Calu3 (cell line): ENCODE results near the gene NMUR1. TPM values are rescaled to one million over a fixed set of nuclear protein-coding genes. Genes with fewer than 3 reads are reported as not detected.

Experiments
- BruUV-seq: library from RNA; stranded (reverse); fragments of 400-500 nt; replicated peaks from 2 replicates; lab custom pipeline; 2021; lab: Mats Ljungman, UMichigan
- CTCF ChIA-PET: fragments of 300-600 bp; sonication (Branson Sonifier 250); formaldehyde crosslinking; loops from one replicate; lab custom pipeline; 2022; ENCODE audit warnings: antibody characterized with exemption; lab: Charles Lee
- DNase-seq: peaks from one replicate; pipeline ENCODE4 v3.0.0; 2022
- H3K27ac Mint-ChIP-seq: one replicate; pipeline ENCODE4 v1.8.0; 2022; ENCODE audit warnings: mixed read lengths; ENCODE audit not compliant: unreplicated experiment
- H3K27me3 Mint-ChIP-seq: one replicate; pipeline ENCODE4 v1.8.0; 2022; ENCODE audit warnings: mixed read lengths; ENCODE audit not compliant: unreplicated experiment
- H3K36me3 Mint-ChIP-seq: one replicate; pipeline ENCODE4 v1.8.0; 2022; ENCODE audit warnings: mild to moderate bottlenecking, moderate library complexity, mixed read lengths; ENCODE audit not compliant: insufficient read depth, unreplicated experiment
- H3K4me1 Mint-ChIP-seq: one replicate; pipeline ENCODE4 v1.8.0; 2022; ENCODE audit warnings: mild to moderate bottlenecking, low read depth, mixed read lengths; ENCODE audit not compliant: unreplicated experiment
- H3K4me3 Mint-ChIP-seq: one replicate; pipeline ENCODE4 v1.8.0; 2022; ENCODE audit warnings: mild to moderate bottlenecking, low read depth, moderate library complexity, mixed read lengths; ENCODE audit not compliant: unreplicated experiment
- H3K9me3 Mint-ChIP-seq: one replicate; pipeline ENCODE4 v1.8.0; 2022; ENCODE audit warnings: low read depth, mixed read lengths; ENCODE audit not compliant: unreplicated experiment
- intact Hi-C: fragments of 100-400 bp; cut with micrococcal nuclease; formaldehyde crosslinking; loops from one replicate; pipeline ENCODE4 v1.10.0; 2022; ENCODE audit not compliant: unreplicated experiment
- total RNA-seq: library from RNA; stranded (reverse); gene quantifications from 2 replicates; pipeline ENCODE4 v1.2.3, GENCODE V29; 2022
- TF ChIP-seq, protein P1 (sequence below): fragments of 200-600 bp; IDR thresholded peaks from one replicate; pipeline ENCODE4 v1.8.0; 2022; ENCODE audit warnings: antibody characterized with exemption; ENCODE audit not compliant: unreplicated experiment

The NMUR1 gene
- total RNA-seq, 1 experiment from 2014 or later = not detected

DNA sequence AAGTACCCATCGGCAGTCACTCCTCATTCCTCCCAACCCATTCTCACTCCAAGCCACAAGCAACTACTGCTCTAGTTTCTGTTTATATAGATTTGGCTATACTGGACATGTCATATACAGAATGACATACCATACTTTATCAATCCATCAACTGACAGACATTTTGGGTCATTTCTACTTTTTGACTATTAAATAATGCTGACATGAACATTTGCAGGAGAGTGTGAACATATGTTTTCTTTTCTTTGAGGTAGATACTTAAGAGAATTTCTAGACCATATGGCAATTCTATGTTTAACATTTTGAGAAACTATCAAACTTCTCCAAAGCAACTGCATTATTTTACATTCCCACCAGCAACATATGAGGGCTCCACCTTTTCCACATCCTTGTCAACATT is 32.6 kb downstream of the NMUR1 start:
- intact Hi-C loops = no loop called here
- H3K27ac Mint-ChIP-seq = no peak overlapping the region
- H3K4me1 Mint-ChIP-seq = no peaks in the 10 kb centered on the region
- DNase-seq = no peak
- no peaks in the 10 kb centered on the region for H3K9me3 Mint-ChIP-seq
- H3K4me3 Mint-ChIP-seq = no peak overlapping the region
- CTCF ChIA-PET = no interaction called here
- BruUV-seq = no TSS peak
- H3K27me3 Mint-ChIP-seq = no peaks in the 10 kb centered on the region
- TF ChIP-seq, protein P1, sequence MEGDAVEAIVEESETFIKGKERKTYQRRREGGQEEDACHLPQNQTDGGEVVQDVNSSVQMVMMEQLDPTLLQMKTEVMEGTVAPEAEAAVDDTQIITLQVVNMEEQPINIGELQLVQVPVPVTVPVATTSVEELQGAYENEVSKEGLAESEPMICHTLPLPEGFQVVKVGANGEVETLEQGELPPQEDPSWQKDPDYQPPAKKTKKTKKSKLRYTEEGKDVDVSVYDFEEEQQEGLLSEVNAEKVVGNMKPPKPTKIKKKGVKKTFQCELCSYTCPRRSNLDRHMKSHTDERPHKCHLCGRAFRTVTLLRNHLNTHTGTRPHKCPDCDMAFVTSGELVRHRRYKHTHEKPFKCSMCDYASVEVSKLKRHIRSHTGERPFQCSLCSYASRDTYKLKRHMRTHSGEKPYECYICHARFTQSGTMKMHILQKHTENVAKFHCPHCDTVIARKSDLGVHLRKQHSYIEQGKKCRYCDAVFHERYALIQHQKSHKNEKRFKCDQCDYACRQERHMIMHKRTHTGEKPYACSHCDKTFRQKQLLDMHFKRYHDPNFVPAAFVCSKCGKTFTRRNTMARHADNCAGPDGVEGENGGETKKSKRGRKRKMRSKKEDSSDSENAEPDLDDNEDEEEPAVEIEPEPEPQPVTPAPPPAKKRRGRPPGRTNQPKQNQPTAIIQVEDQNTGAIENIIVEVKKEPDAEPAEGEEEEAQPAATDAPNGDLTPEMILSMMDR = no peak
- no peaks in the 10 kb centered on the region for H3K36me3 Mint-ChIP-seq

DNA sequence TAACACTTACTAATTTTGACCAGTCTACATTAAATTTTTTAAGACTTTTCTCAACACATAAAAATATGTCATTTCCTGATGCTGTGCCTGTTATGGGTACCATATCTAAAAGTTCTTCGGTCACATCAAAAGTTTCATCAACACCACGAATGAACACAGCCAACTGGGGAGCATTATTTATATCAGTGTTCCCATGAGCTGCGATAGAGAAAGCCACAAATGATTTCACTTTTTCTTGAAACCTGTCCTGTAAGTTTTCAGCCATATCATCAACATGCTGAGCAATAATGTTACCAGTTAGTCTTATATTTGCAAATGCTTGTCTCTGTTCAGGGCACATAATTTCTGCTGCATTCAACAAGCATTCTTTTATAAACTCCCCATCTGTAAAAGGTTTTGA is 35.6 kb downstream of the NMUR1 start:
- intact Hi-C loops = no loop called here
- H3K9me3 Mint-ChIP-seq = peaks cover under 1% of the 10 kb centered on the region
- no peak overlapping the region for H3K27ac Mint-ChIP-seq
- H3K4me3 Mint-ChIP-seq = no peak overlapping the region
- TF ChIP-seq, protein P1 = no peak
- CTCF ChIA-PET = no interaction called here
- no peaks in the 10 kb centered on the region for H3K27me3 Mint-ChIP-seq
- no peaks in the 10 kb centered on the region for H3K36me3 Mint-ChIP-seq
- H3K4me1 Mint-ChIP-seq = no peaks in the 10 kb centered on the region
- BruUV-seq = no TSS peak
- DNase-seq = no peak

DNA sequence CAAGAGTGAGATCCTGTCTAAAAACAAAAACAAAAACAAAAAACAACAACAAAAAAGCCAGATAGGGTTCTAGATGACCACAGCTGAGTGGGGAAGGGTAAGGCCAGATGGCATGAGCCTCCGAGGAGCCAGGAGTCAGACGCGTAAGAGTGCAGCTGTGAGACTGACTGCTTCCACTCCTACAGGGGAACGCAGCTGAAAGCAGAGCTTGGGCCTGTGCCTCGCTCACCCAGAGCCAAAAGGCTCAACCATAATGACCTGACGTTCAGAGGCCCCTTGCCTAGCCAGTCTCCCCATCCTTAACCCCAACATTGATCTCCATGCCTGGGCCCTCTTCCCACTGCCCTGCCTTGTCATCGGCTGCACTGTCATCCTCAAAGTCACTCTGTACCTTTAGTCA is 39.4 kb downstream of the NMUR1 start:
- DNase-seq = no peak
- Mint-ChIP-seq H3K36me3 (no peaks in the 10 kb centered on the region), H3K4me1 (no peaks in the 10 kb centered on the region), H3K9me3 (peaks cover 5% of the 10 kb centered on the region), H3K27me3 (peaks cover 23% of the 10 kb centered on the region), H3K27ac (no peak overlapping the region), H3K4me3 (no peak overlapping the region)
- TF ChIP-seq, protein P1 = no peak
- BruUV-seq = no TSS peak
- CTCF ChIA-PET = interaction anchor here (0.6 kb wide), 1 partner anchor 295 kb away, joined by 3 read pairs; no protein-coding TSS in a partner anchor
- intact Hi-C loops = no loop called here

DNA sequence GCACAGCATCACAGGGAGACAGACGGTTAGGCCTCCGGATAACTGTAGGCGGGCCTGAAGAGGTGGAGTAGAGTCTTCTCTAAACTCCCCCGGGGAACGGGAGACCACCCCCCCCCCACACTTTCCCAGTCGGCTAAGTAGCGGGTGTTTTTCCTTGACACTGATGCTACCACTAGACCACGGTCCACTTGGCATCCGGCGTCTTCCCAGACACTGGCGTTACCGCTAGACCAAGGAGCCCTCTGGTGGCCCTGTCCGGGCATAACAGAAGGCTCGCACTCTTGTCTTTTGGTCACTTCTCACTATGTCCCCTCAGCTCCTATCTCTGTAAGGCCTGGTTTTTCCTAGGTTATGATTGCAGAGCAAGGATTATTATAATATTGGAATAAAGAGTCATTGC is 40.3 kb downstream of the NMUR1 start:
- Mint-ChIP-seq H3K27me3 (peaks cover 23% of the 10 kb centered on the region), H3K9me3 (peaks cover 5% of the 10 kb centered on the region), H3K4me3 (no peak overlapping the region), H3K27ac (no peak overlapping the region), H3K4me1 (no peaks in the 10 kb centered on the region), H3K36me3 (no peaks in the 10 kb centered on the region)
- DNase-seq = no peak
- no TSS peak for BruUV-seq
- CTCF ChIA-PET = no interaction called here
- TF ChIP-seq, protein P1 = no peak
- intact Hi-C loops = no loop called here
